WTC11 (cell line): ENCODE results near the gene HRH4. TPM values are rescaled to one million over a fixed set of nuclear protein-coding genes. Genes with fewer than 3 reads are reported as not detected.

Source experiments
- ATAC-seq: fragments of 200-7000 bp; cut with Tn5 transposase; 2 replicates; pipeline ENCODE4 v1.10.0; 2021; ENCODE audit warnings: mild to moderate bottlenecking, moderate library complexity
- CTCF ChIA-PET: fragments of 300-600 bp; sonication (Branson Sonifier 250); formaldehyde crosslinking; loops from one replicate; lab custom pipeline; 2021; ENCODE audit warnings: antibody characterized with exemption; lab: Charles Lee
- POLR2A ChIA-PET: fragments of 350-600 bp; sonication (Branson Sonifier 250); formaldehyde crosslinking; loops from one replicate; lab custom pipeline; 2021; ENCODE audit warnings: antibody characterized with exemption; lab: Charles Lee
- DNase-seq: peaks from one replicate; pipeline ENCODE4 v3.0.0; 2021; ENCODE audit warnings: low spot score
- H3K27ac Mint-ChIP-seq: 2 replicates; pipeline ENCODE4 v1.8.0; 2021; ENCODE audit warnings: mixed read lengths
- H3K27me3 Mint-ChIP-seq: 2 replicates; pipeline ENCODE4 v1.8.0; 2021; ENCODE audit warnings: low read depth, mild to moderate bottlenecking, moderate library complexity, mixed read lengths
- H3K36me3 Mint-ChIP-seq: 2 replicates; pipeline ENCODE4 v1.8.0; 2021; ENCODE audit warnings: mixed read lengths
- H3K4me1 Mint-ChIP-seq: 2 replicates; pipeline ENCODE4 v1.8.0; 2022; ENCODE audit warnings: mixed read lengths
- H3K4me3 Mint-ChIP-seq: 2 replicates; pipeline ENCODE4 v1.8.0; 2021; ENCODE audit warnings: mild to moderate bottlenecking, moderate library complexity, mixed read lengths
- H3K9me3 Mint-ChIP-seq: 2 replicates; pipeline ENCODE4 v1.8.0; 2021; ENCODE audit warnings: mixed read lengths
- CBFB ChIP-seq: sonication (generic); formaldehyde crosslinking; IDR thresholded peaks from 2 replicates; pipeline ENCODE4 v1.8.1; 2022; ENCODE audit warnings: mild to moderate bottlenecking, low read depth, missing genetic modification reagents
- CTCF ChIP-seq: fragments of 200-600 bp; IDR thresholded peaks from 2 replicates; pipeline ENCODE4 v1.8.0; 2022; ENCODE audit warnings: antibody characterized with exemption
- E2F4 ChIP-seq: sonication (generic); formaldehyde crosslinking; IDR thresholded peaks from 2 replicates; pipeline ENCODE4 v1.8.1; 2022; ENCODE audit warnings: low read depth, mild to moderate bottlenecking, moderate library complexity, missing genetic modification reagents, borderline replicate concordance
- EMX1 ChIP-seq: fragments of 250-450 bp; sonication (Bioruptor Pico); IDR thresholded peaks from 2 replicates; pipeline ENCODE4 v1.8.0; 2021; ENCODE audit warnings: mild to moderate bottlenecking
- FOXJ3 ChIP-seq: sonication (generic); formaldehyde crosslinking; IDR thresholded peaks from 2 replicates; pipeline ENCODE4 v1.9.0; 2021; ENCODE audit warnings: missing genetic modification reagents, mild to moderate bottlenecking, borderline replicate concordance
- FOXP1 ChIP-seq: sonication (generic); formaldehyde crosslinking; IDR thresholded peaks from 2 replicates; pipeline ENCODE4 v1.8.0; 2022; ENCODE audit warnings: missing genetic modification reagents, mild to moderate bottlenecking, moderate library complexity, borderline replicate concordance
- HMGA2 ChIP-seq: fragments of 250-450 bp; sonication (Bioruptor Pico); IDR thresholded peaks from 2 replicates; pipeline ENCODE4 v1.4.0; 2021; ENCODE audit warnings: mild to moderate bottlenecking, moderate library complexity
- JAZF1 ChIP-seq: fragments of 250-450 bp; sonication (Bioruptor Pico); IDR thresholded peaks from 2 replicates; pipeline ENCODE4 v1.9.0; 2021; ENCODE audit warnings: moderate library complexity, mild to moderate bottlenecking, inconsistent platforms
- MXD4 ChIP-seq: fragments of 250-450 bp; sonication (Bioruptor Pico); IDR thresholded peaks from 2 replicates; pipeline ENCODE4 v1.8.0; 2021; ENCODE audit warnings: mild to moderate bottlenecking, moderate library complexity, borderline replicate concordance
- NR3C1 ChIP-seq: sonication (generic); formaldehyde crosslinking; conservative IDR thresholded peaks from 2 replicates; pipeline ENCODE4 v1.8.1; 2023; ENCODE audit warnings: low read depth, mild to moderate bottlenecking, missing genetic modification reagents
- STAT6 ChIP-seq: sonication (generic); formaldehyde crosslinking; conservative IDR thresholded peaks from 2 replicates; pipeline ENCODE4 v1.8.1; 2023; ENCODE audit warnings: mild to moderate bottlenecking, low read depth, missing genetic modification reagents, moderate library complexity
- ZNF281 ChIP-seq: sonication (generic); formaldehyde crosslinking; IDR thresholded peaks from 2 replicates; pipeline ENCODE4 v1.8.0; 2023; ENCODE audit warnings: mild to moderate bottlenecking, missing genetic modification reagents
- ZNF317 ChIP-seq: sonication (generic); formaldehyde crosslinking; IDR thresholded peaks from 2 replicates; pipeline ENCODE4 v1.8.1; 2023; ENCODE audit warnings: low read depth, mild to moderate bottlenecking, moderate library complexity, missing genetic modification reagents, borderline replicate concordance
- ZNF416 ChIP-seq: fragments of 250-450 bp; sonication (Bioruptor Pico); IDR thresholded peaks from 2 replicates; pipeline ENCODE4 v1.9.0; 2021; ENCODE audit warnings: mild to moderate bottlenecking, inconsistent platforms
- ZNF532 ChIP-seq: fragments of 250-450 bp; sonication (Bioruptor Pico); IDR thresholded peaks from 2 replicates; pipeline ENCODE4 v1.9.0; 2021; ENCODE audit warnings: mild to moderate bottlenecking, borderline replicate concordance
- total RNA-seq: library from RNA; stranded (reverse); gene quantifications from 3 replicates; pipeline ENCODE4 v1.2.3, GENCODE V29; 2021

The HRH4 gene
- total RNA-seq, 1 experiment from 2014 or later, result not detected

GRCh38 chr18:24414349-24415003 is 46.0 kb upstream of the HRH4 start (continued):
- TF ChIP-seq STAT6, result no peak
- TF ChIP-seq, all 79 proteins: peak for 0

- TF ChIP-seq E2F4 (no peak), CBFB (CRISPR knock-in tag) (no peak), CTCF (no peak), NR3C1 (no peak), HMGA2 (CRISPR knock-in tag) (no peak), MXD4 (CRISPR knock-in tag) (no peak)
- TF ChIP-seq, all 79 proteins: peak for 0
- H3K36me3 Mint-ChIP-seq, result no peaks in the 10 kb centered on the region
- peaks cover 12% of the 10 kb centered on the region for H3K4me1 Mint-ChIP-seq
- ATAC-seq (no peak), DNase-seq (no peak)
- H3K27me3 Mint-ChIP-seq, result peaks cover 2% of the 10 kb centered on the region; the same call in 1 of the 2 replicates
- ChIA-PET CTCF (interaction anchor here (0.8 to 1.7 kb wide), 3 partner anchors 11 to 72 kb away, joined by 3 to 4 read pairs (median 3); no protein-coding TSS in a partner anchor), POLR2A (interaction anchor here (0.7 kb wide), 1 partner anchor 37 kb away, joined by 10 read pairs; no protein-coding TSS in a partner anchor)
- H3K9me3 Mint-ChIP-seq, result no peaks in the 10 kb centered on the region
- H3K27ac Mint-ChIP-seq, result no peak overlapping the region
- no peak overlapping the region for H3K4me3 Mint-ChIP-seq
Observed at GRCh38 chr18:24417480-24417879, 43.0 kb upstream of the HRH4 start.

- H3K27me3 Mint-ChIP-seq, result peaks cover 8% of the 10 kb centered on the region
- POLR2A ChIA-PET, result no interaction called here
- no peak for ATAC-seq
- TF ChIP-seq ZNF416 (CRISPR knock-in tag), result no peak
- TF ChIP-seq FOXJ3 (CRISPR knock-in tag), result no peak
- TF ChIP-seq ZNF317 (CRISPR knock-in tag), result no peak
- no peak for TF ChIP-seq ZNF281
- TF ChIP-seq FOXP1 (CRISPR knock-in tag), result no peak
- TF ChIP-seq JAZF1 (CRISPR knock-in tag), result no peak
- no peak for TF ChIP-seq EMX1
- TF ChIP-seq ZNF532 (CRISPR knock-in tag), result no peak
- no peak for TF ChIP-seq CBFB (CRISPR knock-in tag)
Observed at GRCh38 chr18:24420551-24420950, 39.9 kb upstream of the HRH4 start.

More at GRCh38 chr18:24420551-24420950, 39.9 kb upstream of the HRH4 start:
- no peaks in the 10 kb centered on the region for H3K9me3 Mint-ChIP-seq
- H3K36me3 Mint-ChIP-seq, result no peaks in the 10 kb centered on the region
- H3K27ac Mint-ChIP-seq, result no peak overlapping the region
- peaks cover 5% of the 10 kb centered on the region for H3K4me1 Mint-ChIP-seq
- no peak for DNase-seq
- no peak overlapping the region for H3K4me3 Mint-ChIP-seq
- CTCF ChIA-PET, result no interaction called here
